Kidney tubule cell (primary cell): ENCODE results near the gene BCDIN3D.

ENCODE experiments used
- DNase-seq: peaks from one replicate; pipeline ENCODE4 v3.0.0-alpha.2; 2018; ENCODE audit warnings: low spot score

Gene BCDIN3D

GRCh38 chr12:49796155-49796554 is 46.8 kb downstream of the BCDIN3D start:
- DNase-seq: no peak

- DNase-seq: no peak
Observed at GRCh38 chr12:49795654-49796105, 47.2 kb downstream of the BCDIN3D start.

- no peak for DNase-seq
Observed at GRCh38 chr12:49794811-49795653, 47.9 kb downstream of the BCDIN3D start.

- DNase-seq: no peak
Observed at GRCh38 chr12:49794021-49794420, 48.9 kb downstream of the BCDIN3D start.

- no peak for DNase-seq
Observed at GRCh38 chr12:49793620-49794019, 49.3 kb downstream of the BCDIN3D start.

GRCh38 chr12:49792976-49793580 is 49.8 kb downstream of the BCDIN3D start:
- no peak for DNase-seq

- no peak for DNase-seq
Observed at GRCh38 chr12:49792181-49792970, 50.5 kb downstream of the BCDIN3D start.

GRCh38 chr12:49791700-49792099 is 51.2 kb downstream of the BCDIN3D start:
- no peak for DNase-seq

GRCh38 chr12:49790741-49791555 is 52.0 kb downstream of the BCDIN3D start:
- DNase-seq: no peak

- no peak for DNase-seq
Observed at GRCh38 chr12:49789992-49790391, 52.9 kb downstream of the BCDIN3D start.

- no peak for DNase-seq
Observed at GRCh38 chr12:49787672-49788071, 55.2 kb downstream of the BCDIN3D start.
